Sigmoid colon (tissue), 7 donors: ENCODE results near the gene NDST1. TPM values are rescaled to one million over a fixed set of nuclear protein-coding genes. Genes with fewer than 3 reads are reported as not detected.
A peak's percentile ranks its signal among the peaks of the same experiment; 100 is the strongest.

Source experiments
- DNase-seq: peaks from one replicate; pipeline ENCODE4 v3.0.0-alpha.2; 2019
- H3K27ac ChIP-seq, 4 donors: fragments of 200-600 bp; sonication (generic); one replicate each; pipeline ENCODE4 v1.5.1; 2016 to 2019; ENCODE audit warnings: mild to moderate bottlenecking in 1 of 4
- H3K27me3 ChIP-seq, 3 donors: fragments of 200-600 bp; sonication (generic); one replicate each; pipeline ENCODE4 v1.5.1; 2019; ENCODE audit warnings: mild to moderate bottlenecking in 1 of 3
- H3K36me3 ChIP-seq, 4 donors: fragments of 200-600 bp; sonication (generic); one replicate each; pipeline ENCODE4 v1.5.1; 2016 to 2019
- H3K4me1 ChIP-seq, 4 donors: fragments of 200-600 bp; sonication (generic); one replicate each; pipeline ENCODE4 v1.5.1; 2017 to 2019
- H3K4me3 ChIP-seq, 4 donors: fragments of 200-600 bp; sonication (generic); one replicate each; pipeline ENCODE4 v1.5.1; 2017 to 2019; ENCODE audit warnings: mild to moderate bottlenecking in 2 of 4, moderate library complexity in 1 of 4
- H3K9me3 ChIP-seq, 4 donors: fragments of 200-600 bp in 3 of 4; sonication (generic) in 3 of 4; one replicate each; pipeline versions ENCODE4 v1.5.1 to v1.6.1; 2013 to 2019
- CTCF ChIP-seq, 4 experiments: fragments of 450-650 bp in 3 of 4; fragments of 200-600 bp in 1 of 4; IDR thresholded peaks; one replicate each; pipeline ENCODE4 v1.5.1; 2016 to 2019; ENCODE audit warnings: antibody characterized with exemption in 4 of 4, mild to moderate bottlenecking in 3 of 4, moderate library complexity in 2 of 4
- EP300 ChIP-seq, 4 donors: sonication (generic); formaldehyde crosslinking; IDR thresholded peaks; one replicate each; pipeline ENCODE4 v1.6.1; 2017; ENCODE audit warnings: antibody characterized with exemption in 4 of 4
- POLR2A ChIP-seq, 2 donors: fragments of 450-650 bp; IDR thresholded peaks; one replicate each; pipeline ENCODE4 v1.6.1; 2016; ENCODE audit warnings: antibody characterized with exemption in 2 of 2, mild to moderate bottlenecking in 2 of 2, moderate library complexity in 2 of 2
- POLR2AphosphoS5 ChIP-seq, 4 donors: sonication (generic); formaldehyde crosslinking; IDR thresholded peaks; one replicate each; pipeline ENCODE4 v1.6.1; 2017; ENCODE audit warnings: antibody characterized with exemption in 4 of 4
- WGBS, 2 donors: extraction: QIAGEN DNeasy Blood & Tissue Kit; methylation state at CpG; one replicate each; pipeline ENCODE4 v1.1.7; 2013; 5-methylcytosine and 5-hydroxymethylcytosine counted together
- intact Hi-C: fragments of 100-400 bp; cut with DNase I; formaldehyde crosslinking; loops from one replicate; pipeline ENCODE4 v1.15.1; 2023
- polyA plus RNA-seq, 3 donors: library from polyadenylated mRNA; stranded (reverse); fragments of 200-250 nt; gene quantifications; one replicate each; pipeline ENCODE4 v1.2.3, GENCODE V29; 2013
- total RNA-seq, 4 donors: library from RNA; depleted of rRNA; stranded (reverse); fragments of >200 nt; gene quantifications; one replicate each; pipeline ENCODE4 v1.1.0, GENCODE V29; 2016
- donor health status: healthy with polysubstance abuse.
- donor health status: Bipolar disorder and iron deficiency.
- donor health status: healthy.

The NDST1 gene
- total and polyA plus RNA-seq, 7 donors: 5.4 to 74.8 (median 39.4) TPM

- H3K9me3 ChIP-seq: no peaks in the 10 kb centered on the region
- no peak for DNase-seq
- WGBS, 2 donors: 88 to 90% methylated on average over 4 of the region's 4 CpGs
- H3K27ac ChIP-seq: no peak overlapping the region
- intact Hi-C loops: no loop called here
- H3K36me3 ChIP-seq: no peaks in the 10 kb centered on the region
- TF ChIP-seq POLR2AphosphoS5 (IDR thresholded peaks at IDR 0.05): peak in 1 of 4 donors; percentile 24
- no peak for TF ChIP-seq EP300 (IDR thresholded peaks at IDR 0.05)
- TF ChIP-seq CTCF (IDR thresholded peaks at IDR 0.05): no peak
- no peaks in the 10 kb centered on the region for H3K27me3 ChIP-seq
- H3K4me3 ChIP-seq: no peak overlapping the region
- H3K4me1 ChIP-seq: peaks cover 0 to 26% (median 19%) of the 10 kb centered on the region in 4 donors
These were observed 95.1 kb downstream of the NDST1 start for GRCh38 chr5:150603052-150603451.

- Histone ChIP-seq H3K9me3 (no peaks in the 10 kb centered on the region), H3K36me3 (no peaks in the 10 kb centered on the region), H3K4me3 (no peak overlapping the region), H3K27ac (no peak overlapping the region), H3K4me1 (peaks cover 0 to 24% (median 18%) of the 10 kb centered on the region in 4 donors), H3K27me3 (no peaks in the 10 kb centered on the region)
- 89 to 90% methylated on average over 3 of the region's 3 CpGs for WGBS, 2 donors
- DNase-seq: peak; percentile 21
- intact Hi-C loops: no loop called here
- TF ChIP-seq CTCF (IDR thresholded peaks at IDR 0.05) (no peak), POLR2AphosphoS5 (IDR thresholded peaks at IDR 0.05) (no peak), EP300 (IDR thresholded peaks at IDR 0.05) (no peak), POLR2A (IDR thresholded peaks at IDR 0.05) (no peak)
These were observed 95.6 kb downstream of the NDST1 start for GRCh38 chr5:150603491-150603890.

GRCh38 chr5:150604010-150604409 lies 96.1 kb downstream of the NDST1 start:
- Histone ChIP-seq H3K27me3 (no peaks in the 10 kb centered on the region), H3K4me3 (no peak overlapping the region), H3K36me3 (no peaks in the 10 kb centered on the region), H3K9me3 (no peaks in the 10 kb centered on the region), H3K4me1 (peaks cover 0 to 23% (median 18%) of the 10 kb centered on the region in 4 donors), H3K27ac (no peak overlapping the region)
- TF ChIP-seq CTCF (IDR thresholded peaks at IDR 0.05) (no peak), POLR2A (IDR thresholded peaks at IDR 0.05) (no peak)
- 90 to 95% methylated on average over 4 of the region's 4 CpGs for WGBS, 2 donors
- intact Hi-C loops: no loop called here
- no peak for DNase-seq

- Histone ChIP-seq H3K4me1 (peaks cover 0 to 19% (median 13%) of the 10 kb centered on the region in 4 donors), H3K36me3 (no peaks in the 10 kb centered on the region), H3K27ac (no peak overlapping the region), H3K9me3 (no peaks in the 10 kb centered on the region), H3K4me3 (no peak overlapping the region), H3K27me3 (no peaks in the 10 kb centered on the region)
- TF ChIP-seq CTCF (IDR thresholded peaks at IDR 0.05): no peak
- TF ChIP-seq EP300 (IDR thresholded peaks at IDR 0.05): no peak
- no peak for TF ChIP-seq POLR2A (IDR thresholded peaks at IDR 0.05)
- no peak for TF ChIP-seq POLR2AphosphoS5 (IDR thresholded peaks at IDR 0.05)
- intact Hi-C loops: no loop called here
- 89 to 90% methylated on average over 6 of the region's 6 CpGs for WGBS, 2 donors
- DNase-seq: no peak
These were observed 97.0 kb downstream of the NDST1 start for GRCh38 chr5:150604894-150605440.

- no peak overlapping the region for H3K4me3 ChIP-seq
- WGBS, 2 donors: 36 to 59% methylated on average over 6 of the region's 6 CpGs
- H3K9me3 ChIP-seq: no peaks in the 10 kb centered on the region
- no peaks in the 10 kb centered on the region for H3K27me3 ChIP-seq
- H3K4me1 ChIP-seq: peaks cover 0 to 19% (median 10%) of the 10 kb centered on the region in 4 donors
- DNase-seq: no peak
- no peak for TF ChIP-seq POLR2A (IDR thresholded peaks at IDR 0.05)
- TF ChIP-seq POLR2AphosphoS5 (IDR thresholded peaks at IDR 0.05): no peak
- no peak for TF ChIP-seq CTCF (IDR thresholded peaks at IDR 0.05)
- no peak for TF ChIP-seq EP300 (IDR thresholded peaks at IDR 0.05)
- H3K27ac ChIP-seq: no peak overlapping the region
- intact Hi-C loops: no loop called here
- no peaks in the 10 kb centered on the region for H3K36me3 ChIP-seq
These were observed 97.6 kb downstream of the NDST1 start for GRCh38 chr5:150605546-150605945.
